Stimulated activated CD4-positive, alpha-beta T cell treated with anti-CD3 and anti-CD28 coated beads, TNF-alpha, amount 100 ng/mL, for 1 hour (primary cell): ENCODE data around the gene TRIM39.
"Not testable (repeated sequence)": the region's sequence is repeated elsewhere in the genome, so short reads cannot be mapped to it uniquely, and the experiment has no call there.

ENCODE experiments used
- DNase-seq, 3 donors: peaks; one replicate each; pipeline ENCODE4 v3.0.0-alpha.2; 2020; ENCODE audit warnings: low read depth in 3 of 3, low spot score in 1 of 3

TRIM39 gene

DNA sequence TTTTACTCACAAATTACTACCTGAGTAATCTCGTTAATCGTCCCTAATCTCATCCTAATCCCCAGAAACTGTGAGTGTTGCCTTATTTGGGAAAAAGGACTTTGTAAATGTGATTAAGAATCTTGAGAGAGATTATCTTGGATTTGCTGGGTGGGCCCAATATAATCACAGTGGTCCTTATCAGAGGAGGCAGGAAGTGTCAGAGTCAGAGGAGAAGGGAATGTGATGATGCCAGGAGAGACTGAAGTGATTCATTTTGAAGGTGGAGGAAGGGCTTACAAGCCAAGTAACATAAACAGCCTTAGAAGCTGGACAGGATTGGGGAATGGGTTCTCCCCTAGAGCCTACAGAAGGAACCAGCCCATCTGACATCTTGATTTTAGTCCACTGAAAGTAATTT, 34.9 kb downstream of the TRIM39 start:
- DNase-seq = no peak

GRCh38 chr6:30363459-30363858, 36.7 kb downstream of the TRIM39 start:
- no peak for DNase-seq

DNA sequence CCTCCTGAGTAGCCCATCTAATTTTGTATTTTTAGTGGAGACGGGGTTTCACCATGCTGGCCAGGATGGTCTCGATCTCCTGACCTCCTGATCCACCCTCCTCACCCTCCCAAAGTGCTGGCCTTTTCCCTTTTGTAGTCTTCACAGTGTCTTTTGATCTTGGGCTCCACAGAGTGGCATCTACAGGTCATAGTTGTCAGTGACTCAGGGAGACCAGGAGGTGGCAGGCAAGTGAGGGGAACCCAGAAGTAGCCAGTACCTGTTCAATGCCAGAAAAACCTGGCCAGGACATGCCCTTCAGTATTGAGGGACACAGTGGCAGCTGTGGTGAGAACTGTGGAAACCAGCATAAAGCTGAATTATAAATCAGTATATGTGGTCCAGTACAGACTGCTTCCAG, 37.9 kb downstream of the TRIM39 start:
- DNase-seq = no peak

DNA sequence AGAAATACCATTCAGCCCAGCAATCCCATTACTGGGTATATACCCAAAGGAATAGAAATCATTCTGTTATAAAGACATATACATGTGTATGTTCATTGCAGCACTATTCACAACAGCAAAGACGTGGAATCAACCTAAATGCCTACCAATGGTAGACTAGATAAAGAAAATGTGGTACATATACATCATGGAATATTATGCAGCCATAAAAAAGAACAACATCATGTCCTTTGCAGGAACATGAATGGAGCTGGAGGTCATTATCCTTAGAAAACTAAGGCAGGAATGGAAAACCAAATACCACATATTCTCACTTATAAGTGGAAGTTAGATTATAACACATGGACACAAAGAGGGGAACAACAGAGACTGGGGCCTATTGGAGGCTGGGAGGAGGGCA, 42.6 kb downstream of the TRIM39 start:
- not testable (repeated sequence) for DNase-seq

GRCh38 chr6:30378290-30378937, 51.7 kb downstream of the TRIM39 start:
- DNase-seq = no peak

- no peak for DNase-seq
These were observed 53.7 kb downstream of the TRIM39 start for GRCh38 chr6:30380464-30380863.

GRCh38 chr6:30386166-30386565, 59.4 kb downstream of the TRIM39 start:
- no peak for DNase-seq

DNA sequence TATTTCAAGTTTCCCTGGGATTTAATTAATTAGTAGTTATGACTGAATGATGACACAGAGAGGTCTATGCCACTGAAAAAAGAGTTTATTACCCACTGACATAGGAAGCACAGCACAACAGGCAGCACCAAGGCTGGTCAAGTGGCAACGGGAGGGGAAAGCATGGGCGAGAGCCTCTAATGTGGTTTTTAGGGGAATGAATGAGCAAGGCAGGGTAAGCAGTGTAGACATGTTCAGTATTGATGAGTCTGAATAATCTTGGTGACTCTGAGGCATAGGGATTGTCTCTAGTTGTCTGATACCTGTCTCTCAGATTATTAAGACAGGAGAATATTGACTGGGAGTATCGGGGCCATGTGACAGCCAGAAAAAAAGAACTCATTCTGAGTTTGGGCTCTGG, 64.5 kb downstream of the TRIM39 start:
- no peak for DNase-seq
